ENCODE measurements around the gene NIPBL.

DNA sequence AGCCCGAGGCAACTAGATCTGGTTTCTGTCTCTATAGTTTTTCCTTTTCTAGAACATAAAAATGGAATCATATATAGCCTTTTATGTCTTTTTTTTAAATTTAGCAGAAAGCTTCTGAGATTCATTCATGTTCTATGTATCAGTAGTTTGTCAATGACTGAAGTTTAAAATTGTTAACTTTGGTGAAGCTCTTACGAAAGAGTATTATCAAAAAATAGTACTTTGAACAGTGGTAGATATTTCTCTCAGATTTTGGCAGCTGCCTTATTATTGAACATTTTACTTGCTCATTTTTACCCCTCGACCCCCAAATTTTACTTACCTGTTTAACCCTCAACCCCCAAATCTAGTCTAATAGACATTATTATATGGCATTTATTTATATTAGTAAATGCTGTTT, 10.2 kb downstream of the NIPBL start:
- TF ChIP-seq, protein P1, sequence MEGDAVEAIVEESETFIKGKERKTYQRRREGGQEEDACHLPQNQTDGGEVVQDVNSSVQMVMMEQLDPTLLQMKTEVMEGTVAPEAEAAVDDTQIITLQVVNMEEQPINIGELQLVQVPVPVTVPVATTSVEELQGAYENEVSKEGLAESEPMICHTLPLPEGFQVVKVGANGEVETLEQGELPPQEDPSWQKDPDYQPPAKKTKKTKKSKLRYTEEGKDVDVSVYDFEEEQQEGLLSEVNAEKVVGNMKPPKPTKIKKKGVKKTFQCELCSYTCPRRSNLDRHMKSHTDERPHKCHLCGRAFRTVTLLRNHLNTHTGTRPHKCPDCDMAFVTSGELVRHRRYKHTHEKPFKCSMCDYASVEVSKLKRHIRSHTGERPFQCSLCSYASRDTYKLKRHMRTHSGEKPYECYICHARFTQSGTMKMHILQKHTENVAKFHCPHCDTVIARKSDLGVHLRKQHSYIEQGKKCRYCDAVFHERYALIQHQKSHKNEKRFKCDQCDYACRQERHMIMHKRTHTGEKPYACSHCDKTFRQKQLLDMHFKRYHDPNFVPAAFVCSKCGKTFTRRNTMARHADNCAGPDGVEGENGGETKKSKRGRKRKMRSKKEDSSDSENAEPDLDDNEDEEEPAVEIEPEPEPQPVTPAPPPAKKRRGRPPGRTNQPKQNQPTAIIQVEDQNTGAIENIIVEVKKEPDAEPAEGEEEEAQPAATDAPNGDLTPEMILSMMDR (IDR thresholded peaks at IDR 0.05; ENCODE audit: low read length) = no peak
- TF ChIP-seq EZH2 (IDR thresholded peaks at IDR 0.05; ENCODE audit: borderline replicate concordance, low read length) = no peak
